Measurements from ENCODE around the gene VIPR2.

Gene VIPR2

GRCh38 chr7:159094023-159094740, 50.5 kb downstream of the VIPR2 start:
- TF ChIP-seq CSRNP3 (CRISPR knock-in tag; IDR thresholded peaks at IDR 0.05) (no peak), TOX (CRISPR knock-in tag; IDR thresholded peaks at IDR 0.05; ENCODE audit: borderline replicate concordance) (no peak), OSR1 (CRISPR knock-in tag; IDR thresholded peaks at IDR 0.05) (no peak), RARB (CRISPR knock-in tag; IDR thresholded peaks at IDR 0.05) (no peak), TSHZ2 (CRISPR knock-in tag; IDR thresholded peaks at IDR 0.05) (no peak), ARNTL (CRISPR knock-in tag; IDR thresholded peaks at IDR 0.05; ENCODE audit: borderline replicate concordance, low read depth) (no peak)
- ATAC-seq, result no peak

- TF ChIP-seq ESRRG (CRISPR knock-in tag; IDR thresholded peaks at IDR 0.05) (no peak), TCF4 (CRISPR knock-in tag; IDR thresholded peaks at IDR 0.05; ENCODE audit: borderline replicate concordance) (no peak), PPARA (CRISPR knock-in tag; IDR thresholded peaks at IDR 0.05; ENCODE audit: borderline replicate concordance) (no peak), CSDC2 (CRISPR knock-in tag; IDR thresholded peaks at IDR 0.05) (no peak), TOX (CRISPR knock-in tag; IDR thresholded peaks at IDR 0.05; ENCODE audit: borderline replicate concordance) (no peak), ARNTL (CRISPR knock-in tag; IDR thresholded peaks at IDR 0.05; ENCODE audit: borderline replicate concordance, low read depth) (no peak), ZFP30 (CRISPR knock-in tag; IDR thresholded peaks at IDR 0.05) (no peak), SNAI2 (CRISPR knock-in tag; IDR thresholded peaks at IDR 0.05) (no peak), ZC3H10 (CRISPR knock-in tag; IDR thresholded peaks at IDR 0.05) (no peak), TSHZ2 (CRISPR knock-in tag; IDR thresholded peaks at IDR 0.05) (no peak), CREB5 (CRISPR knock-in tag; IDR thresholded peaks at IDR 0.05; ENCODE audit: low read depth) (no peak), BACH2 (CRISPR knock-in tag; IDR thresholded peaks at IDR 0.05; ENCODE audit: borderline replicate concordance) (no peak), ZNF8 (CRISPR knock-in tag; IDR thresholded peaks at IDR 0.05) (no peak), PATZ1 (CRISPR knock-in tag; IDR thresholded peaks at IDR 0.05; ENCODE audit: borderline replicate concordance) (no peak), ZFP3 (CRISPR knock-in tag; IDR thresholded peaks at IDR 0.05) (no peak), ZNF70 (CRISPR knock-in tag; IDR thresholded peaks at IDR 0.05) (no peak), CSRNP3 (CRISPR knock-in tag; IDR thresholded peaks at IDR 0.05) (no peak), GLIS3 (CRISPR knock-in tag; IDR thresholded peaks at IDR 0.05) (no peak), OSR1 (CRISPR knock-in tag; IDR thresholded peaks at IDR 0.05) (no peak)
- no peak for ATAC-seq
These were observed 51.2 kb downstream of the VIPR2 start for GRCh38 chr7:159093351-159093971.
